GM18498 (cell line): ENCODE data around the gene UTP4.

Source experiments
- ATAC-seq: cut with Tn5 transposase; IDR thresholded peaks from one replicate; pipeline ENCODE4 v1.9.1; 2021; ENCODE audit warnings: mild to moderate bottlenecking, moderate library complexity; ENCODE audit not compliant: unreplicated experiment

The UTP4 gene

DNA sequence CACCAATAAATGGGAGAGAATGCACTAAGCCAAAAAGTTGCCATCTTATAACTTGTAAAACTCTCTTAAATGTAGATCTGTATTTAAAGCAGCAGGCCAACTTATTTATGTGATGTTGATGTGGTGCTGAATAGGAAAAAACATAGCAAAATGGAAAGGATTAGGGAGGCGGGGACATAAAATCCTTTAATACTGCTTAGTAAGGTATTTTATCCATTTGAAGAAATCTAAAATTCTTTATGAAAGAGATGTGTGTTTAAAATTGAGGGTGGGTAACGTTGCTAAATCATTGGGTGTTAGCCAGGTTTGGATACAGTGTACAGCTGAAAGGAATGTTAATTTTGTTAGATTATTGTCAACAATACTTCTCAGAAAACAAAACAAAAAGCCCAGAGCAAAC, 68.8 kb downstream of the UTP4 start:
- no peak for ATAC-seq

DNA sequence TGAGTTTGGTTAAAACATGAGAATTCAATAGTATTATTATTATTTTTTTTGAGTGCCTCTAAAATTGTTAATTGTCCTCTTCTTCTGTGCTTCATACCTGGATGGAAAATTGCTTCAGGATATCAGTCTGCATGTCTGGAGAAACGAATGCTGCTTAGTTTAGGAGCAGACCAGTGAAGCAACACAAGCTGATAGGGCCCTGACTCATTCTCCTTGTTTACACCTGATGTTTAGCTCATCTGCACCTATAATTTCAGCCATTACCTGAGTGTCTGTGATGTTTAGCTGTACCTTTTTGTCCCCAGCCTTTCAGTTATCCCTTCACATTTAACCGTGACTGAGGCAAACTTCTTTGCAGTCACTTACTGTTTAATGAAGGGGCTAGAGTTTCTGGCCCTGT, 69.3 kb downstream of the UTP4 start:
- no peak for ATAC-seq

DNA sequence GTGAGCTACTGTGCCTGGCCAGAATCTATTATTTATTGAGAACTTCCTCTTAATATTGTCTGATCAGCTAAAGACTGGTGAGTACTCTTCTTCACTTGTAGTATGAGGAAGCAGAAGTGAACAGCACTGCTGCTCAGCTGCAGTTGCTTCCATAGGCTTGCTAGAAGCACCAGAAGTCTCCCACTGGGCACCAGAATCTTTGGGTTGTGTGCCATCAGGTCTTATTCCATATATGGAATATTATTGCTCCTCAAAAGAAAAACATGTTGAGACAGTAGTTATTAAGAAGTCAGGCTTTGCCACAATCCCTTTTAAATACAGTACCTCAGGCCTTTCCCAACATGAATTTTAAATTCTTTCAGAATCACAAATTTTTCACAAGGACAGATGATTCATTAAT, 71.7 kb downstream of the UTP4 start:
- ATAC-seq, result no peak

DNA sequence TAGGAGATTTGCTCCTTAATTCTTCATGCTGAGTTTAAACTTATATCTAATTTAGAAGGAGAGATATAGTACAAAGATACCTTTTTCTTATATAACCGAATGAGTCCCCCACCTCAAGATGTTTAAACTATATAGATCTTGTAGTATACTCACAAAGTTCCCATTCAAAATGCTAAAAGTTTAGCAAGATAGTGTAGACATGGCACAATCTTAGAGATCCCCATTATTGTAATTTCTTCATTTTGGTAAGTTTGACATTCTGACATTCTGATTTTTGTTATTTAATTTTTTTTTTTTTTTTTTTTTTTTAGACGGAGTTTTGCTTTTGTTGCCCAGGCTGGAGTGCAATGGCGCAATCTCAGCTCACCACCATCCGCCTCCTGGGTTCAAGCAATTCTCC, 77.3 kb downstream of the UTP4 start:
- no peak for ATAC-seq

DNA sequence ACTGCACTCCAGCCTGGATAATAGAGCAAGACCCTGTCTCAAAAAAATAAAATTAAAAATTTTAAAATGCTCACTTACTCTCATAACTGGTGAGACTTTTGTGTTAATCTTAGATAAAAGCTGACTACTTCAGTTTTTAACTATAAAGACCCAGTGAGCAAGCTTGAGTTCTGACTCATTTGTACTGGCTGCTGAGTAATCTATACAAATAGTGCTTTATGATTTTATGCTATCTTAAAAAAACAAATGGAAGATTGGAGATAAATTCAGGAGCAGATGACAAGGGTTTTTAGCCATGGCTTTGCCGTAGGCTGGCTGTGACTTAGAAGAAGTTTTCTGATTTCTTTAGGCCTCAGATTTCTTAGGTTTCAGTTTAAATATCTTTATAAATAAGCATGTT, 85.0 kb downstream of the UTP4 start:
- no peak for ATAC-seq
